GM06990 (cell line): Measurements from ENCODE around the gene NTN1.

Experiments
- DNase-seq: peaks from one replicate; pipeline ENCODE4 v3.0.0-alpha.2; 2011; ENCODE audit not compliant: insufficient read length; ENCODE audit errors: extremely low read depth
- H3K27me3 ChIP-seq: replicated peaks from 2 replicates; pipeline ENCODE4 v1.6.0; 2011; ENCODE audit warnings: low read length; ENCODE audit not compliant: control insufficient read depth, insufficient read depth
- H3K36me3 ChIP-seq: 2 replicates; pipeline ENCODE4 v1.5.1; 2011; ENCODE audit warnings: low read length; ENCODE audit not compliant: control insufficient read depth, insufficient read depth
- H3K4me3 ChIP-seq: replicated peaks from 2 replicates; pipeline ENCODE4 v1.5.1; 2011; ENCODE audit warnings: low read depth, mild to moderate bottlenecking, control low read depth, low read length
- CTCF ChIP-seq: IDR thresholded peaks from 2 replicates; pipeline ENCODE4 v1.5.1; 2011; ENCODE audit warnings: low read length, control low read depth, mild to moderate bottlenecking, inconsistent platforms; ENCODE audit not compliant: insufficient read depth, poor library complexity, severe bottlenecking

The NTN1 gene

GRCh38 chr17:9211133-9211765 is 189.9 kb downstream of the NTN1 start:
- no peaks in the 10 kb centered on the region for H3K36me3 ChIP-seq
- TF ChIP-seq CTCF, result no peak
- no peak for DNase-seq

GRCh38 chr17:9212376-9213302 is 191.3 kb downstream of the NTN1 start:
- Histone ChIP-seq H3K4me3 (no peak overlapping the region), H3K36me3 (no peaks in the 10 kb centered on the region), H3K27me3 (no peaks in the 10 kb centered on the region)
- no peak for TF ChIP-seq CTCF
- no peak for DNase-seq

More at GRCh38 chr17:9211133-9211765, 189.9 kb downstream of the NTN1 start:
- Histone ChIP-seq H3K27me3 (no peaks in the 10 kb centered on the region), H3K4me3 (no peak overlapping the region)

- no peaks in the 10 kb centered on the region for H3K27me3 ChIP-seq
- DNase-seq, result no peak
- no peaks in the 10 kb centered on the region for H3K36me3 ChIP-seq
- H3K4me3 ChIP-seq, result no peak overlapping the region
- TF ChIP-seq CTCF, result no peak
Measured at GRCh38 chr17:9213303-9213640, 192.0 kb downstream of the NTN1 start.

- Histone ChIP-seq H3K4me3 (no peak overlapping the region), H3K36me3 (no peaks in the 10 kb centered on the region), H3K27me3 (no peaks in the 10 kb centered on the region)
- TF ChIP-seq CTCF, result no peak
- no peak for DNase-seq
Measured at GRCh38 chr17:9215465-9215864, 194.2 kb downstream of the NTN1 start.

- Histone ChIP-seq H3K4me3 (no peak overlapping the region), H3K36me3 (no peaks in the 10 kb centered on the region), H3K27me3 (no peaks in the 10 kb centered on the region)
- no peak for TF ChIP-seq CTCF
- no peak for DNase-seq
Measured at GRCh38 chr17:9217151-9218056, 196.1 kb downstream of the NTN1 start.
